Osteocyte (in vitro differentiated cells): ENCODE data around the gene RALGAPB. TPM values are rescaled to one million over a fixed set of nuclear protein-coding genes. Genes with fewer than 3 reads are reported as not detected.
"Not testable (repeated sequence)": the region's sequence is repeated elsewhere in the genome, so short reads cannot be mapped to it uniquely, and the experiment has no call there.

Experiments used
- DNase-seq: peaks from one replicate; pipeline ENCODE4 v3.0.0; 2021; ENCODE audit warnings: mixed read lengths; ENCODE audit not compliant: unreplicated experiment; ENCODE audit errors: extremely low spot score
- H3K27ac Mint-ChIP-seq: one replicate; pipeline ENCODE4 v1.8.0; 2021; ENCODE audit warnings: mild to moderate bottlenecking, mixed read lengths; ENCODE audit not compliant: unreplicated experiment
- H3K27me3 Mint-ChIP-seq: one replicate; pipeline ENCODE4 v1.8.0; 2021; ENCODE audit warnings: mixed read lengths; ENCODE audit not compliant: unreplicated experiment
- H3K36me3 Mint-ChIP-seq: one replicate; pipeline ENCODE4 v1.8.0; 2021; ENCODE audit warnings: mixed read lengths; ENCODE audit not compliant: unreplicated experiment
- H3K4me1 Mint-ChIP-seq: one replicate; pipeline ENCODE4 v1.8.0; 2021; ENCODE audit warnings: mixed read lengths; ENCODE audit not compliant: unreplicated experiment
- H3K4me3 Mint-ChIP-seq: one replicate; pipeline ENCODE4 v1.8.0; 2021; ENCODE audit warnings: mild to moderate bottlenecking, moderate library complexity, mixed read lengths; ENCODE audit not compliant: unreplicated experiment
- H3K9me3 Mint-ChIP-seq: one replicate; pipeline ENCODE4 v1.8.0; 2021; ENCODE audit warnings: mixed read lengths; ENCODE audit not compliant: unreplicated experiment
- CTCF ChIP-seq: fragments of 200-600 bp; sonication (generic); IDR thresholded peaks from 2 replicates; pipeline ENCODE4 v1.5.0; 2021; ENCODE audit warnings: antibody characterized with exemption, mild to moderate bottlenecking, moderate library complexity
- total RNA-seq: library from RNA; stranded (reverse); gene quantifications from 2 replicates; pipeline ENCODE4 v1.2.1, GENCODE V29; 2021

Gene RALGAPB
- total RNA-seq, 1 donor from 2014 or later = 36.8 TPM

GRCh38 chr20:38427655-38428023 is 45.0 kb upstream of the RALGAPB start:
- Mint-ChIP-seq H3K9me3 (no peaks in the 10 kb centered on the region), H3K36me3 (peaks cover 49% of the 10 kb centered on the region), H3K4me1 (peaks cover 26% of the 10 kb centered on the region), H3K27ac (no peak overlapping the region), H3K4me3 (no peak overlapping the region), H3K27me3 (no peaks in the 10 kb centered on the region)
- TF ChIP-seq CTCF = no peak
- DNase-seq = no peak

GRCh38 chr20:38428800-38429199 is 43.8 kb upstream of the RALGAPB start:
- no peak for DNase-seq
- Mint-ChIP-seq H3K27me3 (no peaks in the 10 kb centered on the region), H3K9me3 (no peaks in the 10 kb centered on the region), H3K36me3 (peaks cover 49% of the 10 kb centered on the region), H3K27ac (no peak overlapping the region), H3K4me1 (peaks cover 31% of the 10 kb centered on the region), H3K4me3 (no peak overlapping the region)
- TF ChIP-seq CTCF = no peak

- H3K4me1 Mint-ChIP-seq = peaks cover 36% of the 10 kb centered on the region
- no peaks in the 10 kb centered on the region for H3K27me3 Mint-ChIP-seq
- H3K9me3 Mint-ChIP-seq = no peaks in the 10 kb centered on the region
Observed at GRCh38 chr20:38429301-38429700, 43.3 kb upstream of the RALGAPB start.

GRCh38 chr20:38430679-38431325 is 41.8 kb upstream of the RALGAPB start:
- H3K9me3 Mint-ChIP-seq = no peaks in the 10 kb centered on the region
- no peak for DNase-seq
- H3K4me1 Mint-ChIP-seq = peaks cover 43% of the 10 kb centered on the region
- H3K27me3 Mint-ChIP-seq = no peaks in the 10 kb centered on the region
- H3K27ac Mint-ChIP-seq = no peak overlapping the region
- peaks cover 41% of the 10 kb centered on the region for H3K36me3 Mint-ChIP-seq
- no peak for TF ChIP-seq CTCF
- no peak overlapping the region for H3K4me3 Mint-ChIP-seq

More at GRCh38 chr20:38429301-38429700, 43.3 kb upstream of the RALGAPB start:
- DNase-seq = no peak
- TF ChIP-seq CTCF = no peak
- Mint-ChIP-seq H3K4me3 (no peak overlapping the region), H3K27ac (no peak overlapping the region), H3K36me3 (peaks cover 47% of the 10 kb centered on the region)

GRCh38 chr20:38432292-38432691 is 40.4 kb upstream of the RALGAPB start:
- H3K4me3 Mint-ChIP-seq = no peak overlapping the region
- H3K27ac Mint-ChIP-seq = no peak overlapping the region
- peaks cover 28% of the 10 kb centered on the region for H3K4me1 Mint-ChIP-seq
- no peak for TF ChIP-seq CTCF
- peaks cover 35% of the 10 kb centered on the region for H3K36me3 Mint-ChIP-seq
- no peak for DNase-seq
- H3K27me3 Mint-ChIP-seq = no peaks in the 10 kb centered on the region
- H3K9me3 Mint-ChIP-seq = no peaks in the 10 kb centered on the region

GRCh38 chr20:38432870-38433269 is 39.8 kb upstream of the RALGAPB start:
- not testable (repeated sequence) for H3K4me3 Mint-ChIP-seq, H3K27me3 Mint-ChIP-seq, DNase-seq, H3K9me3 Mint-ChIP-seq, H3K27ac Mint-ChIP-seq
- H3K36me3 Mint-ChIP-seq = peaks cover 35% of the 10 kb centered on the region
- H3K4me1 Mint-ChIP-seq = peaks cover 23% of the 10 kb centered on the region
